NCI-H345 (cell line): ENCODE measurements around the gene GMPR.

Experiments
- DNase-seq: peaks from one replicate; lab custom pipeline; 2025; lab: John Stamatoyannopoulos, UW

GMPR gene

GRCh38 chr6:16238057-16238962, at the start of gene GMPR:
Gene GMPR, plus strand, starts transcription at chr6:16238587. Its CDS starts 107 bp downstream, at chr6:16238694.
- peak; percentile 9 for DNase-seq

GRCh38 chr6:16190214-16190613, 48.2 kb upstream of the GMPR start:
- DNase-seq: no peak

- no peak for DNase-seq
These were observed 42.0 kb upstream of the GMPR start for GRCh38 chr6:16196260-16196983.

- no peak for DNase-seq
These were observed 41.3 kb upstream of the GMPR start for GRCh38 chr6:16196984-16197546.

- DNase-seq: no peak
These were observed 40.2 kb upstream of the GMPR start for GRCh38 chr6:16198061-16198705.

GRCh38 chr6:16199804-16200203, 38.6 kb upstream of the GMPR start:
- DNase-seq: no peak

GRCh38 chr6:16200321-16200883, 38.0 kb upstream of the GMPR start:
- DNase-seq: no peak

- no peak for DNase-seq
These were observed 36.7 kb upstream of the GMPR start for GRCh38 chr6:16201706-16202105.

- no peak for DNase-seq
These were observed 33.6 kb upstream of the GMPR start for GRCh38 chr6:16204653-16205376.

GRCh38 chr6:16205377-16206144, 32.8 kb upstream of the GMPR start:
- no peak for DNase-seq

- peak; percentile 22 for DNase-seq
These were observed 31.8 kb upstream of the GMPR start for GRCh38 chr6:16206595-16207037.

GRCh38 chr6:16208989-16209388, 29.4 kb upstream of the GMPR start:
- DNase-seq: no peak

GRCh38 chr6:16209539-16209938, 28.8 kb upstream of the GMPR start:
- no peak for DNase-seq

- no peak for DNase-seq
These were observed 26.1 kb upstream of the GMPR start for GRCh38 chr6:16212276-16212675.

GRCh38 chr6:16216501-16217155, 21.8 kb upstream of the GMPR start:
- DNase-seq: no peak

- no peak for DNase-seq
These were observed 21.1 kb upstream of the GMPR start for GRCh38 chr6:16217156-16217721.

- DNase-seq: no peak
These were observed 15.6 kb upstream of the GMPR start for GRCh38 chr6:16222826-16223225.

GRCh38 chr6:16223362-16223761, 15.0 kb upstream of the GMPR start:
- no peak for DNase-seq

- no peak for DNase-seq
These were observed 14.0 kb upstream of the GMPR start for GRCh38 chr6:16224409-16224808.
